Type B pancreatic cell (in vitro differentiated cells): ENCODE results near the gene PITX1. TPM values are rescaled to one million over a fixed set of nuclear protein-coding genes. Genes with fewer than 3 reads are reported as not detected.
A peak's percentile ranks its signal among the peaks of the same experiment; 100 is the strongest.

Experiments
- DNase-seq: peaks from one replicate; pipeline ENCODE4 v3.0.0; 2021; ENCODE audit warnings: mixed read lengths; ENCODE audit not compliant: unreplicated experiment; ENCODE audit errors: extremely low spot score
- H3K27ac Mint-ChIP-seq: 2 replicates; pipeline ENCODE4 v1.8.0; 2021; ENCODE audit warnings: mild to moderate bottlenecking, mixed read lengths
- H3K27me3 Mint-ChIP-seq: 2 replicates; pipeline ENCODE4 v1.8.0; 2021; ENCODE audit warnings: mixed read lengths
- H3K36me3 Mint-ChIP-seq: 2 replicates; pipeline ENCODE4 v1.8.0; 2021; ENCODE audit warnings: mixed read lengths
- H3K4me1 Mint-ChIP-seq: one replicate; pipeline ENCODE4 v1.8.0; 2021; ENCODE audit warnings: mixed read lengths; ENCODE audit not compliant: unreplicated experiment
- H3K4me3 Mint-ChIP-seq: 2 replicates; pipeline ENCODE4 v1.8.0; 2021; ENCODE audit warnings: mild to moderate bottlenecking, mixed read lengths
- H3K9me3 Mint-ChIP-seq: 2 replicates; pipeline ENCODE4 v1.8.0; 2021; ENCODE audit warnings: mixed read lengths
- CTCF ChIP-seq: fragments of 200-600 bp; sonication (generic); conservative IDR thresholded peaks from 2 replicates; pipeline ENCODE4 v1.5.0; 2021; ENCODE audit warnings: antibody characterized with exemption, mild to moderate bottlenecking
- total RNA-seq: library from RNA; stranded (reverse); gene quantifications from 2 replicates; pipeline ENCODE4 v1.2.1, GENCODE V29; 2021; ENCODE audit warnings: low replicate concordance

Gene PITX1
- total RNA-seq, 1 donor from 2014 or later = 6.3 TPM

GRCh38 chr5:135046661-135047346, 12.8 kb upstream of the PITX1 start:
- Mint-ChIP-seq H3K27me3 (peaks cover 98% of the 10 kb centered on the region), H3K27ac (no peak overlapping the region), H3K9me3 (no peaks in the 10 kb centered on the region), H3K36me3 (no peaks in the 10 kb centered on the region), H3K4me3 (no peak overlapping the region), H3K4me1 (no peaks in the 10 kb centered on the region)
- DNase-seq = no peak
- no peak for TF ChIP-seq CTCF

- no peak overlapping the region for H3K27ac Mint-ChIP-seq
- no peaks in the 10 kb centered on the region for H3K36me3 Mint-ChIP-seq
- no peak overlapping the region for H3K4me3 Mint-ChIP-seq
- no peak for DNase-seq
- no peaks in the 10 kb centered on the region for H3K4me1 Mint-ChIP-seq
- H3K27me3 Mint-ChIP-seq = peaks cover 98% of the 10 kb centered on the region
- TF ChIP-seq CTCF = no peak
- H3K9me3 Mint-ChIP-seq = no peaks in the 10 kb centered on the region
These were observed 11.5 kb upstream of the PITX1 start for GRCh38 chr5:135045488-135045887.

- H3K4me3 Mint-ChIP-seq = no peak overlapping the region
- H3K27me3 Mint-ChIP-seq = peaks cover 94% of the 10 kb centered on the region
- TF ChIP-seq CTCF = no peak
- H3K4me1 Mint-ChIP-seq = no peaks in the 10 kb centered on the region
- H3K36me3 Mint-ChIP-seq = no peaks in the 10 kb centered on the region
- H3K27ac Mint-ChIP-seq = no peak overlapping the region
- H3K9me3 Mint-ChIP-seq = no peaks in the 10 kb centered on the region
- no peak for DNase-seq
These were observed 8.6 kb upstream of the PITX1 start for GRCh38 chr5:135042595-135042994.

GRCh38 chr5:135041726-135042125, 7.7 kb upstream of the PITX1 start:
- Mint-ChIP-seq H3K27ac (no peak overlapping the region), H3K27me3 (peaks cover 94% of the 10 kb centered on the region), H3K36me3 (no peaks in the 10 kb centered on the region), H3K4me3 (peak overlapping the region; percentile 45), H3K9me3 (no peaks in the 10 kb centered on the region), H3K4me1 (no peaks in the 10 kb centered on the region)
- TF ChIP-seq CTCF = no peak
- DNase-seq = no peak

- DNase-seq = no peak
- Mint-ChIP-seq H3K9me3 (no peaks in the 10 kb centered on the region), H3K36me3 (no peaks in the 10 kb centered on the region), H3K27me3 (peaks cover 94% of the 10 kb centered on the region), H3K4me3 (peak overlapping the region; percentile 45), H3K27ac (no peak overlapping the region), H3K4me1 (no peaks in the 10 kb centered on the region)
- no peak for TF ChIP-seq CTCF
These were observed 7.1 kb upstream of the PITX1 start for GRCh38 chr5:135041145-135041587.
